DLD1 (cell line): ENCODE results near the gene MIAT.

ENCODE experiments used
- in situ Hi-C: cut with HindIII; loops from 2 replicates; pipeline ENCODE4 v1.10.0; 2017; ENCODE audit warnings: low sequenced_read_pairs

MIAT gene

DNA sequence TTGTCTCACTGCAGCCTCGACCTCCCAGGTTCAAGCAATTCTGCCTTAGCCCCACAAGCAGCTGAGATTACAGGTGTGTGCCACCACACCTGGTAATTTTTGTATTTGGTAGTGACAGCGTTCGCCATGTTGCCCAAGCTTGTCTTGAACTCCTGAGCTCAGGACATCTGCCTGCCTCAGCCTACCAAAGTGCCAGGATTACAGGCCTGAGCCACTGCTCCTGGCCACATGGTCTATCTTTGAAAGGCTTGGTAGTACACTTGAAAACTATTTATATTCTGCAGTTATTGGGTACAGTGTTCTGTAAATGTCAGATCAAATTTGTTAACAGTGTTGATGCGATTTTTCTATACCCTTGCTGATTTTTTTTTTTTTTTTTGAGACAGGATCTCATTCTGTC is 26.1 kb upstream of the MIAT start:
- in situ Hi-C loops = no loop called here

DNA sequence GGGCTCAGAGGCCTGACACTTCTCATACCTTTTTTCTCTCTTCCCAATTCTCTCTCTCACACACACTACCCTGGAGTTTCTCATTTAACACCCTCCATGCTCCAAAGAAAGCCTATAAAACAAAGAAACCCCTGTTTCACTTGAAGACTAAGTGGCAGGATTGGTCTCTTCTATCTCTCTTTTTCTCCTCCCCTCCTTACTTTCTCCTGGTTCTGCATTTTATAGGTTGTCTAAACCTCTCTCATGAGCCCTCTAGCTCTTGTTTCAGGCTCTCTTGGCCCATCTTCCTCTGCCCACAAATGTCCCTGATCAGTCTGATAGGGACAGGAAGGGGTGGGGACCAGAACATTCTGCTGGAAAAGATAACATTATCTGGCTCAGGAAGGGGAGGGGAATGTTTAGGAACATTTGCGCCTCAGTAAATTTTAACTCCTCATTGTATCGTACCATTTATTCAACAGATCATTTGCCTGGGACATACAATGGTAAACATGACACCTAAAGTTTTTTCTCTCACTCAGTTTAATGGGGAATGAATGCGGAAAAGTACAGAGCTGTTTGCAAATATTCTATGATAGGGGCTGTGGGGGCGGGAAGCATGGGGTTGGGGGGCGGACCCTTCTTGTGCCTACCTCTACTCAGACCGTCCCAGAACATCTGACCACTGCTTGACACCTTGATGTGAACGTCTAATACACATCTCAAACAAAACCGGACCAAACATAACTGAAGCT is 24.8 kb upstream of the MIAT start:
- in situ Hi-C loops = no loop called here

DNA sequence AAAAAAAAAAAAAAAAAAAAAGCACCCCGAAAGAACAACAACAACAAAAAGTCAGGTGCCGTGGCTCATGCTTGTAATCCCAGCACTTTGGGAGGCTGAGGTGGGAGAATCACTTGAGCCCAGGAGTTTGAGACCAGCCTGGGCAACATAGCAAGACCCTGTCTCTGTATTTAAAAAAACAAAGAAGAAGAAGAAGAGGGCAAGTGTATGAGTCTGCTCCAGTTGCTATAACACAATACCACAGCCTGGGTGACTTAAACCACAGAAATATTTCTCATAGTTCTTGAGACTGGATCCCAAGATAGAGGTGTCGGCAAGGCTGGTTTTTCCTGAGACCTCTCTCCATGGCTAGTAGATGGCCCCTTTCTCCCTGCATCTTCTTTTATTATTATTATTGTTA is 23.2 kb upstream of the MIAT start:
- in situ Hi-C loops = no loop called here

DNA sequence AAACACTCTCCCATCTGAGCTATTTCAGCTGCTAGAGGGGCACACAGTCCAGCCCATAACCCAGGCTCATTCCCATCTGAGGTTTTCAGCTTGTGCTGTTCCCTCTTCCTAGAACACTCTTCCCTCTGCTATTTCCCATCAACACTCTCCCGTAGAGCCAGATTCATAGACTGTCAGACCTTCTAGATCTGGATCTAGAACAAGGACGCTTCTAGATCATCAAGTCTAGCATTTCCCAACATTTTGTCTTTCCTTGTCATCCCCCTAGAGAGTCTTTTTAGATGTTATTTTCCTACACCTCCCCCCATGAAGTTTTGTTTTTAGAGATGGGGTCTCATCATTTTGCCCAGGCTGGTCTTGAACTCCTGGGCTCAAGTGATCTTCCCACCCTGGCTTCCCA is 22.3 kb upstream of the MIAT start:
- in situ Hi-C loops = no loop called here

DNA sequence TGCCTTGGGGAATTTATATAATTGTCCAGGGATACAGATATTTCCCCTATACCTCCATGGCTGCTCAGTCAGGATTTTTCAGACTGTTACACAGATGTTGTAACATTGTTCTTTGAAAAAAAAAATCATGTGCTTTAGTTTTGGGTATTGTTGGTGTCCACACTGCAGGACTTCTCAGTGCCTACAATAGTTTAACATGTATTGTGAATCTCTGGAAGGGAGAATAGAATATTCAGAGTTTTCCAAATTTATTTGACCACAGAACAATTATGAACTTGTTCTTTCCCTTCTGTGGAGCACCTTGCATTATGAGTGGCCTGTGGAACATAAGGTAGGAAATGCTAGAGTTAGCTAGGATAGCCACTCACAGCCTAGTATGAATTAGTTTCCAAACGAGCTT is 21.1 kb upstream of the MIAT start:
- in situ Hi-C loops = no loop called here

DNA sequence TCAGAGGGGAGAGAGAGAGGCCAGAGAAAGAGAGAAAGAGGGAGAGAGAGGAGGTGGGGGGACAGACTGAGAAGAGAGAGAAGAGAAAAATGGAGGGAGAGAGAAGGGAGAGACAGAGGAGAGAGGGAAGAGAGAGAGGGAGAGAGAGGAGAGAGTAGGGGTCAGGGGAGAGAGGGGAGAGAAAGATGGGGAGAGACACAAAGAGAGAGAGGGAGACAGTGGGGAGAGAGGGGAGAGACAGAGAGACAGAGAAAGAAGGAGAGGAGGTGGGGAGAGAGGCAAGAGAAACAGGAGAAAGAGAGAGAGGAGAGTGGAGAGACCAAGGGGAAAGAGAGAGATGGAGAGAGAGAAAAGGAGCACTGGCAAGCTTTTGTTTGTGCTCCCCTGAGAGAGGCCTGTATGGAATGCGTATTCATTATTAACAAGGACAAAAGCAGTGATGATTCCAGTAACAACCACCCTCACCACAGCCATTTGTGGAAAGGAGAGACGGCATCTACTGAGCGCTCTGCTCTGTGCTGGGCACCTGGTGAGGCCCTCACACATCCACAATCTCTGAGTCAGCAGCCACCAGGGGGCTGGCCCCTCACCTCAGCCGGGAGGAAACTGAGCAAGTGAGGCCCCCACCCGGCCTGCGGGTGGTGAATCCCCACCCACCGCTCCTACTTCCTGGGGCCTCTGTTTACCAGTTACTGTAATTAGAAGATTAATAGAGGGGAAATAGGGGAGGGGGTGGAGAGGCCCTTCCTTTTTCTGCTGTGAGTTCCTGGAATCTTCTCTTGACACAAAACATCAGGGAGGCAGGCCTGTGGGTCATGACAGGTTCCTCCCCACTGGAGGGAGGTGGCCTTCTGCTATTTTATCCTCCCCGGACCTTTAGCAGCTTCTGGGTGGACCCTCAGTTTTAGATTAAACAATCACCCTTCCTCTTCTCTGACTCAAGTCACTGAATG is 14.6 kb upstream of the MIAT start:
- in situ Hi-C loops = no loop called here

DNA sequence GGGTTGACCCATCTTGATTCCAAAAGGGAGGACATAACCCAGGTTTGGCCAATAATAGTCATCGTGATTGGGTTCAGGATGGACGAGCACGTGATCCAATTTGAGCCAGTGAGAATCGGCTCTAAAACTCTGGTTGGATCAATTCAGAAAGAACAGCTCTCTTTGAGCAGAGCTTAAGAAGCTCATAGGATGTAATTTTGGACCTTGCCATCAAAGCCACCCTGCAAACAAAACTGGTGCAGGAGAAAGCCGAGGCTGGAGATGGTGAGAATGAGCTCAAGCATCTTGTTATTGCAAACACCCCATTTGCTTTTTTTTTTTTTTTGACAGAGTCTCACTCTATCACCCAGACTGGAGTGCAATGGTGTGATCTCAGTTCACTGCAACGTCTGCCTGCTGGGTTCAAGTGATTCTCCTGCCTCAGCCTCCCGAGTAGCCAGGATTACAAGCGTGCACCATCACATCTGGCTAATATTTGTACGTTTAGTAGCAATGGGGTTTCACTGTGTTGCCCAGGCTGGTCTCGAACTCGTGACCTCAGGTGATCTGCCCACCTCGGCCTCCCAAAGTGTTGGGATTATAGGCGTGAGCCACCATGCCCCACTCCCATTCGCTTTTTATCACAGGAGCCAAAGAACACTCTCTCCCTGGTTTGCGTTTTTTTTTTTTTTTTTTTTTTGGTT is 13.8 kb upstream of the MIAT start:
- in situ Hi-C loops = no loop called here

DNA sequence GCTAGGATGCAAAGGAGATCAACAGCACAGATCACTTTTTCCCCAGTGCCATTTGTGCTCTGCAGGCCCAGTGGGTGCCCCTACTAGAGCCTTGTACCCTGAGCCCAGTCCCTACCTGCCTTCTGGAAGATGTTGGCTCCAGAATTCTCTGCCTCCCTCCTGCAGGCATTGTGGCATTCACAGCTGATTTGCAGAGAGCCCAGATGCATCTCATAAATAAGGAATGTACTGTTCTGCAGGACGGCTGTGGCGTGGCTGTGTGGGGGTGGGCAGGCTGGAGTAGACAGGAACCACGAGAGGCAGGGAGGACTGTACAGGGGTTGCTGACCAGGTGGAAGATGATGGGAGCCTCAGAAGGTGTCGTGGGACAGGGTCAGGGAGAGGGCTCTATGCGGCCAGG is 11.2 kb upstream of the MIAT start:
- in situ Hi-C loops = no loop called here

DNA sequence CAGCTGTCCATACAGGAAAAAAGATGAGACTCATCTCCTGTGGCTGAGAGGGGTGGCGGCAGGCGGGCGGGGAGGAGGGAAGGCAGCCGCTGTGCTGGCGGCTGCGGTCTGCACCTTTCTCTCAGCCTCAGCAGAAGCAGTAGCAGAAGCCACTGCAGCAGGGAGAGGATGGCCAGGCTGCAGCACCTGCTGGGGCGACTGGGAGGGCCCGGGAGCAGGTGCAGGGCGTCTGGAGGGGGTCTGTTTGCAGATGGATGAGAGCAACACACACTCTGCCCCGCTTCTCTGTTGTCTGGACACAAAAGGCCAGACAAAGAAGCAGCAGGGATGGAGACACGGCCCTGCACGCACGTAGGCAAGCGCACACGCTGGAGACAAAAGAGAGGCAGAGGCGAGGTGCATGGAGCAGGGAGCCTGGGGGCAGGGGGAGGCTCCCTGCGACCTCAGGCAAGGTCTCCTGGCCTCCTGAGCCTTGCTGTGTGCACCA is 9.3 kb upstream of the MIAT start:
- in situ Hi-C loops = no loop called here

DNA sequence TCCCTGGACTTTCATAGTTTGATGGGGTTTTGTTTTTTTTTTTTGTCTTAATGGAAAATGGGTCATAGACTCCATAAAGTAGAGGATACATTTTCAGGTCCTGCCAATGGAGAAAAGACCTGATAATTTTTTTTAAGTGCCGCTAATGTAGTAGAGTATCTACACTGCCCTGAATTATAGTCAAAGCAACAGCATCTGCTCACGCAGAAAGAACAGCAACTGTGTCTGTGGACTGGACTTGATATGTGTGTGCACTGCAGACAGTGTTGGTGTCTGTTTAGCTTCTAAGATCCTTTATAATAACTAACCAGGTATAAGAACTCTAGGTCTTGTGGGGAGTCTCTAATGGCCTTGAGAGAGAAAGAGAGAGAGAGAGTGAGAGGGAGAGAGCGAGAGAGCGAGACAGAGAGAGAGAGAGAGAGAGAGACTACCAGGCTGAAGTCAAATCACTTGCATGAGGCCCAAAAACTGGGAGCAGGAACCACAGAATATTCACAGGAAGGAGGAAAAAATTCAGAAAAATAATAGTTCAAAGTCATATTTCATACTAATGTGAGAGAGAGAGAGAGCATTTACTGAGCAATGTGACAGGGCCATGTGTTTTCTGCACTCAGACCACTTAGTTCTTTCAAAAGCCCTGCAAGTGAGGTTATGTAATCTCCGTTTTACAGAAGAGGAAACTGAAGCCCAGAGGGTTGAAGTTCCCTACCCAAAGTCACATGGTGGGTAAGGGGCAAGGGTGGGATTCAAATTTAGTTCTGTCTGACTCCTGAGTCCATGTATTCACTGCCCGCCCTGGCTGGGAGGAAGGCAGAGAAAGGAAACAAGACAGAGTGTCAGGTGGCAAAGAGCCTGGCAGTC is 8.6 kb upstream of the MIAT start:
- in situ Hi-C loops = no loop called here

DNA sequence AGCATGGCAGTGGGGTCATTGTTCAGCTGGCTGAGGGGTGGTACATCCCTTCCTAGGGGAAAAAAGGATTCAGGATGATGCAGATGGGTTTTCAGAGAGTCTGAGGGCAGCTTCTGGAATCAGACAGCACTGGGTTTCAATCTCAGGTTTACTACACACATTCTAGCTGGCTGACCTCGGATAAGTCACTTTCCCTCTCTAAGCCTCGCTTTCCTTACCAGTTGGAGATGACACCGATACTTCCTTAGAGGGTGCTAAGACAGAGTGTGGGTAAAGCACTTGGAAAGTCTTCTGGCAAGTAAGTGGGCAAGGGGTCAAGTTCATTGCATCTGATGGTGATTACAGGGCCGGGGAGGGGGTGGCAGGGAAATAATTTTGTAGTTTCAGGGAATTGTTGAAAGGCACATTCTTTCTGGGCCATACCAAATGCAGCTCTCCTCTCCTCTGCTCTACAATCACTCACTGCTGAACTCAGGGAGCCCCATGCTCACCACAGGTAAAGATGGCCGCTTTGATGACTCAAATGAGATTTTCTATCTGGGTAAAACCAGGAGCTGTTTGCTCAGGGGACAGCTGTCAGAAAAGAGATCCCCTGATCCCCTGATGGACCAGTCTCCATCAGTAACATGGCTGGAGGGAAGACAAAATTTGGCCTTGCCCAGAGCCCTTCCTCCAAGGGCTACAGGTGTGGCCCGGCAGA is 6.5 kb upstream of the MIAT start:
- in situ Hi-C loops = no loop called here

DNA sequence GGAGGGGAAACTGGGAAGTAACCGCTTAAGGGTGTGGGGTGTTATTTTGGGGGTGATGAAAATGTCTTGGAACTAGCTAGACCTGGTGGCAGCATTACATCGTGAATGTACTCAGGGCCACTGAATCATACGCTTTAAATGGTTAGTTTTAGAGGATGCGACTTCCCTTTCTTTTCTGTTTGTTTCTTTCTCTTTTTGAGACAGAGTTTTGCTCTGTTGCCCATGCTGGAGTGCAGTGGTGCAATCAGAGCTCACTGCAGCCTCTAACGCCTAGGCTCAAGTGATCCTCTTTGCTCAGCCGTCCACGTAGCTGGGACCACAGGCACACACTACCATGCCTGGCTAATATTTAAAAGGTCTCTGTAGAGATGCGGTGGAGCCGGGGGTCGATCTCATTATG is 5.6 kb upstream of the MIAT start:
- in situ Hi-C loops = no loop called here

DNA sequence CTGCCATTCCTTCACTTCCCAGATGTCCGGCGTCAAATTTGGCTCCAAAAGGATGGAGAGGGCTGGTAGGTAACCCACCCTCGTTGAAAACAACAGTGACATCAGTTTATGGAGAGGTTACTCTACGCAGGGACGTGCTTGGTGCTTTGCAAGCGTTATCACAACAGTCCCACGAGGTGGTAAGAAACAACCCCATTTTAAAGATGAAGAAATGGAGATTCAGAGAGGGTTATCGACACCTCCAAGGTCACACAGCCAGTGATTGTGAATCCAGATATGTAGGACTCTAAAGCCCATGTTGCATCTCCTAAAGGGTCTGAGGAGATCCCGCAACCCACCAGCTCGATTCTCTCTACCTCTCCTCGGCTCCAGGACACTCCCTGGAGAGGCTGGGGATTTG is 773 bp downstream of the MIAT start:
- in situ Hi-C loops = no loop called here

DNA sequence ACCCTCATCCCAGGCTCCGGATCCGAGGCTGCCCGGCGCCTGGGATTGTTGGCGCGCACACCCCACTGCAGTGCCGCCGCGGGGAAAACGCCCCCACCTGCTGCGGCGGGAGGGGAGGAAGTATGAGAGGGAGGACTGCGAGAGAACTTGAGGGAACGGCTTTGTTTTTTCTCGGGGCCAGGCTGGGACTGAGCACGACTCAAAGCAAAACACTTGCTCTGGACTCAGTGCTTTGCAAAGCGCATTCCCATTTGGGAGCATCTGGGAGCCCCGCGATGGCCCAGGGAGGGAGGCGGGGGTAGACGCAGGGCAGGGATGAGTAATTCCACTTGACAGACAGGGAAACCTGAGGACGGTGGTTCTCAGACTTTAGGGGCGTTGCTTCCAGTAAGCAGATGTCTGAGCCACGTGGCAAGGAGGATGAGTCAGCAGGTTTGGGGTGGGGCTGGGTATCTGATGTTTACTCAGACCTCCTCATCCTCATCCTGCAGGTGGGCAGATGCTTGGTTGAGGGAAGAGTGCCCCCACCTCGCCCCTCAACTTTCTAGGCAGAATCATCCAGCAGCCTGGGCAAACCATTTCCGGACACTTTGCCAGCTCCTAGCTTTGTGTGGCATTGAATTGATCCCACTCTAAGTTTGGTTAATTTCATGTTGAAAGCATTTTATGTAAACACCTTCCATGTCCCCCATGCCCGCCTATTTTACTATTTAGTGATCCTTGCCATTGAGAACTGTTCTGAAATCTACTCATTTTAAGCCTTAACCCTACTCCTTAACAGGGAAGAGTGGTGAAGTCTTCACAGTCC is 1.5 kb downstream of the MIAT start:
- in situ Hi-C loops = no loop called here

DNA sequence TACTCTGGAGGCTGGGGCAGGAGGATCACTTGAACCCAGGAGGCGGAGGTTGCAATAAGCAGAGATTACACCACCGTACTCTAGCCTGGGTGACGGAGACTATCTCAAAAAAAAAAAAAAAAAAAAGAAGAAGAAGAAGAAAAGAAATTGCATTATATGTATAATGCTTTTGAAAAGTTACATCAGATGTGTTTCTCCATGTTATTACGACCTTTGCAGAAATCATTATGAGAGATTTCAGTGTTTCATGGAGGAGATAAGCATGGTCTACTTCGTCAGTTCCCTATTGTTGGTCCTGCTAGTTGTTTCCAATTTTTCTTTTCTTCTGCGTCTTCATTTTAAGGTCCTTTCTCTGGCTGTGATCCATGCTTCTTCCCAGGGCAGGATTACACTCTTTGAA is 3.0 kb downstream of the MIAT start:
- in situ Hi-C loops = no loop called here

DNA sequence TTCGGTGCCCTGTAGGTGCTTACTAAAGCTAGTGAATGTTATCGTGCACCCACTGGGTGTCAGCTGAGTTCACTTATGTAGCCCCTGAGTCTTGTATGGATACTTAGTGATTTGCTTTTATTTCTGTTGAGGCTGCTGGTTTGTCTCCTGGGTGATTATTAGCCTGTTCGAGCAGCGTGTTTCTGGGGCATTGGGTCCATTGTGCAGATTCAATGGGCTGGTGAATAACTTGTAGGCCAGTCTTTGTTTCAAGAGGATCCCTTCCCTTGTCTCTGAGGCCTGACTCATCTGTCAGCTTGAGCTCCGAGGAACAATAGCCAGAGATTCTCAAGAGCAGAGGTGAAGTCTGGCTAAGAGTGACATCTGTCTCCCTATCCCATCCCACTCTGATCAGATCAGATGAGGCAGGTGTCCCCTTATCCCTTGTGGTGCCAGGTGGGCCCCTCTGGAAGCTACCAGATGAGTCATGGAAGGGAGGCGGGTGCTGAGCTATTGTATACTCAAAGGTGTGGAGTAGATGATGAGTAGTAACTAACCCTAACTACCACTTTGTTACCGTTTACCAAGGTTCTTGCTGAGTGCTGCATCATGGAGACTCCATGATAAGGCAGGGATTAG is 3.7 kb downstream of the MIAT start:
- in situ Hi-C loops = no loop called here

DNA sequence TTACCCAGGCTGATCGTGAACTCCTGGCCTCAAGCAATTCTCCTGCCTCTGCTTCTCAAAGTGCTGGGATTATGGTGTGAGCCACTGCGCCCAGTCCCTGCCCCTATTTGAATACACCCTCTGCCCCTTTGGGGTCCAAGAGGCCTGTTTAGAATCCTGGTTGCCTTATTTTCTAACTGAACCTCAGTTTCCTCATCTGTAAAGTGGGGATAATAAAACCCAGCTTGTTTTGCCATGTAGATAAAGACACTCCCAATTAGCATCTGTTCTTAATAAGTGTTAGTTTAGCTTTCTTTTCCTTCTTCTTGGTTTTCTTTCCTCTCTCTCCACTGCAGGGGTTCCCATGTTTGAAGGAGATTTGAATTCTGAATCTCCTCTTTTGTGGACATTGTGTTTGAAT is 4.8 kb downstream of the MIAT start:
- in situ Hi-C loops = no loop called here

DNA sequence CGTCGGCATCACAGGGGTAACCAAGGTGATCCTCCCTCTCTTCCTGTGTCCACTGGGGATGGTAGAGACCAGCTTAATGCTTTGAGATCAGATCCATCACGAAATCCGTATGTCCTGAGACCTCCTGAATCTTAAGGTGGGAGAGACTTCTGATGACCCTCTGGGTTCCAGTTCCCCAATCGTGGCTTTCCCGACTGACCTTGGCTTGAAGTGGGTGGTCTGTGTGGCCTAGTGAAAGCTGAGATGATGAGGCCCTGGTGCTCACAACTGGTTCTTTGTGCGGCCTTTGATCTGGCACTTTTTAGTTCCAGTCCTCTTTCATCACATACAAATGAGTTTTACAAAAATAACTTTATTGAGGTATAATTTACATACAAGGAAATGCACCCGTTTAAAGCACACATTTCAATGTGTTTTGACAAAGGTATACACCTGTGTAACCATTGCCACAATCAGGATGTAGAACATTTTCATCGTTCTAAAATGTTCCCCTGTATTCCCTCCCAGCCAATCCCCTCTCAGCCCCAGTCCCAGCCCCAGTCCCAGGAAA is 6.1 kb downstream of the MIAT start:
- in situ Hi-C loops = no loop called here
